ENCODE data around the gene MIA2.

DNA sequence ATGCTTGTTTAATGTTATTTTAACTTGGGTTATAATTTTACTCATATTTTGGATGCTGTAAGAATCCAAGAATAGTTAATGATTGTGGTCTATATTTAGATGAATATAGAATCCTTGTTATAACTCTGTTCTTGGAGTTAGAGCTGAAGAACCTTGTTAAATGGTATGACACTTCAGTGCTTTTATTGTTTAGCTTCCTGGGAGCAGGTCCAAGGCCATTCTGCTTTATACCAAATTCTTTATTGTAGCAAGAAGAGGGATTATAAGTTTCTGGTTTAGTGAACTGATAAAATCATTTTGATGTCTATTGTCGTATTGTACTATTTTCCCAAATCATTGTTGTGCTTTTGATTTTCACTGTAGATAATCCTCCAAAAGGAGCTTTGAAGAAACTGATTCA, 69.4 kb downstream of the MIA2 start:
- TF ChIP-seq, protein P1, sequence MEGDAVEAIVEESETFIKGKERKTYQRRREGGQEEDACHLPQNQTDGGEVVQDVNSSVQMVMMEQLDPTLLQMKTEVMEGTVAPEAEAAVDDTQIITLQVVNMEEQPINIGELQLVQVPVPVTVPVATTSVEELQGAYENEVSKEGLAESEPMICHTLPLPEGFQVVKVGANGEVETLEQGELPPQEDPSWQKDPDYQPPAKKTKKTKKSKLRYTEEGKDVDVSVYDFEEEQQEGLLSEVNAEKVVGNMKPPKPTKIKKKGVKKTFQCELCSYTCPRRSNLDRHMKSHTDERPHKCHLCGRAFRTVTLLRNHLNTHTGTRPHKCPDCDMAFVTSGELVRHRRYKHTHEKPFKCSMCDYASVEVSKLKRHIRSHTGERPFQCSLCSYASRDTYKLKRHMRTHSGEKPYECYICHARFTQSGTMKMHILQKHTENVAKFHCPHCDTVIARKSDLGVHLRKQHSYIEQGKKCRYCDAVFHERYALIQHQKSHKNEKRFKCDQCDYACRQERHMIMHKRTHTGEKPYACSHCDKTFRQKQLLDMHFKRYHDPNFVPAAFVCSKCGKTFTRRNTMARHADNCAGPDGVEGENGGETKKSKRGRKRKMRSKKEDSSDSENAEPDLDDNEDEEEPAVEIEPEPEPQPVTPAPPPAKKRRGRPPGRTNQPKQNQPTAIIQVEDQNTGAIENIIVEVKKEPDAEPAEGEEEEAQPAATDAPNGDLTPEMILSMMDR (conservative IDR thresholded peaks at IDR 0.05), result no peak
- TF ChIP-seq EZH2 (IDR thresholded peaks at IDR 0.05; ENCODE audit: low read depth), result no peak
